Measurements from ENCODE around the gene LPCAT1. TPM values are rescaled to one million over a fixed set of nuclear protein-coding genes. Genes with fewer than 3 reads are reported as not detected.

Gene LPCAT1
- total and polyA plus RNA-seq, 10 of the 15 experiments (the other 5 are each of a cell fraction or from before 2014, with no cell fraction given), result 2.3 to 109 (median 72.7) TPM

DNA sequence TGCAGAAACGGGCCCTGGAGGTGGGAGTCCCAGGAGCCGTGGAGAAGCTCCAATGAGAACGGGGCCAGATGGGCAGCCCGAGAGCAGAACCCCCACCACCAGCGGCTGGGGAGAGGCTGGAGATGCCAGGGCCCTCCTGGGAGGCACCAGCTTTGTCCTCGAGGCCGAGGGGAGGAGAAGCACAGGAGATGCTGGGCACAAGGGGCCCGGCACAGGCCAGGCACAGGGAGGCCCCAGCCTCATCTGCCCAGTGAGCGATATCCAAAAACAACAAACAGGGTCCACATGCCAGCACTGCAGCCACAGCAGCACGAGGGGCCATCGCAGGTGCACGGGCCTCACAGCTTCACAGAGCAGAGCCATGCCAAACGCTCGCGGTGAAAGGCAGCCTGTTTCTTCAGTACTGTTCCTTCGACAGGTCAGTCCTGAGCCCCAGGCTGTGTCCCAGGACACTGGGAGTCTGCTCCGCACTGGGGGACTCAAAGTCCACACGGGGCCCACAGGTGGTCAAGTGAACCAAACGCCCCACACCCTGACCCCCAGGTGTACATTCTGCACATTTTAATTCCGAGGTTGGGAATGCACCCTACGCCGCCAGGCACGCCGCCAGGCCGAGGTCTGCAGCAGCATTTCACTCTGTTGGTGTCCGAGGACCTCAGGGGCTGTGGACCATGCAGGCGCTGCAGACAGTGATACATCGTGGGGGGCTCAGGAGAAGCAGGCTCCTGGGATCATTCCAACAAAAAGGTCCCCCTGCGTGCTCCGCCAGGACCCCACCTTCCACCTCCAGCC is 9.5 kb downstream of the LPCAT1 start (continued):
- TF ChIP-seq, protein P1, sequence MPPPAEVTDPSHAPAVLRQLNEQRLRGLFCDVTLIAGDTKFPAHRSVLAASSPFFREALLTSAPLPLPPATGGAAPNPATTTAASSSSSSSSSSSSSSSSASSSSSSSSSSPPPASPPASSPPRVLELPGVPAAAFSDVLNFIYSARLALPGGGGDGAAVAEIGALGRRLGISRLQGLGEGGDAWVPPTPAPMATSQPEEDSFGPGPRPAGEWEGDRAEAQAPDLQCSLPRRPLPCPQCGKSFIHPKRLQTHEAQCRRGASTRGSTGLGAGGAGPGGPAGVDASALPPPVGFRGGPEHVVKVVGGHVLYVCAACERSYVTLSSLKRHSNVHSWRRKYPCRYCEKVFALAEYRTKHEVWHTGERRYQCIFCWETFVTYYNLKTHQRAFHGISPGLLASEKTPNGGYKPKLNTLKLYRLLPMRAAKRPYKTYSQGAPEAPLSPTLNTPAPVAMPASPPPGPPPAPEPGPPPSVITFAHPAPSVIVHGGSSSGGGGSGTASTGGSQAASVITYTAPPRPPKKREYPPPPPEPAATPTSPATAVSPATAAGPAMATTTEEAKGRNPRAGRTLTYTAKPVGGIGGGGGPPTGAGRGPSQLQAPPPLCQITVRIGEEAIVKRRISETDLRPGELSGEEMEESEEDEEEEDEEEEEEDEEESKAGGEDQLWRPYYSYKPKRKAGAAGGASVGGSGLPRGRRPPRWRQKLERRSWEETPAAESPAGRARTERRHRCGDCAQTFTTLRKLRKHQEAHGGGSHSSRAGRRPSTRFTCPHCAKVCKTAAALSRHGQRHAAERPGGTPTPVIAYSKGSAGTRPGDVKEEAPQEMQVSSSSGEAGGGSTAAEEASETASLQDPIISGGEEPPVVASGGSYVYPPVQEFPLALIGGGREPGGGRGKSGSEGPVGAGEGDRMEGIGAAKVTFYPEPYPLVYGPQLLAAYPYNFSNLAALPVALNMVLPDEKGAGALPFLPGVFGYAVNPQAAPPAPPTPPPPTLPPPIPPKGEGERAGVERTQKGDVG (CRISPR knock-in tag; IDR thresholded peaks at IDR 0.05), result no peak
- no peak for TF ChIP-seq EZH2 (IDR thresholded peaks at IDR 0.05; ENCODE audit: borderline replicate concordance, control insufficient read depth, low read depth, low read length)
- no peak for TF ChIP-seq TARDBP (IDR thresholded peaks at IDR 0.05; ENCODE audit: borderline replicate concordance)
- TF ChIP-seq EED (IDR thresholded peaks at IDR 0.05; ENCODE audit: low read depth), result no peak
- no peak for TF ChIP-seq KLF5 (IDR thresholded peaks at IDR 0.05; ENCODE audit: partially characterized antibody)
- TF ChIP-seq IKZF2 (IDR thresholded peaks at IDR 0.05), result no peak
- TF ChIP-seq RAD51 (IDR thresholded peaks at IDR 0.05), result no peak
- TF ChIP-seq, protein P2, sequence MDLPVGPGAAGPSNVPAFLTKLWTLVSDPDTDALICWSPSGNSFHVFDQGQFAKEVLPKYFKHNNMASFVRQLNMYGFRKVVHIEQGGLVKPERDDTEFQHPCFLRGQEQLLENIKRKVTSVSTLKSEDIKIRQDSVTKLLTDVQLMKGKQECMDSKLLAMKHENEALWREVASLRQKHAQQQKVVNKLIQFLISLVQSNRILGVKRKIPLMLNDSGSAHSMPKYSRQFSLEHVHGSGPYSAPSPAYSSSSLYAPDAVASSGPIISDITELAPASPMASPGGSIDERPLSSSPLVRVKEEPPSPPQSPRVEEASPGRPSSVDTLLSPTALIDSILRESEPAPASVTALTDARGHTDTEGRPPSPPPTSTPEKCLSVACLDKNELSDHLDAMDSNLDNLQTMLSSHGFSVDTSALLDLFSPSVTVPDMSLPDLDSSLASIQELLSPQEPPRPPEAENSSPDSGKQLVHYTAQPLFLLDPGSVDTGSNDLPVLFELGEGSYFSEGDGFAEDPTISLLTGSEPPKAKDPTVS (IDR thresholded peaks at IDR 0.05; ENCODE audit: low read depth, low read length), result no peak
- no peak for TF ChIP-seq BRCA1 (IDR thresholded peaks at IDR 0.05; ENCODE audit: low read depth, low read length)
